22Rv1 (cell line): ENCODE results near the gene TPST1.

Source experiments
- ZFX ChIP-seq: fragments of 450-650 bp; IDR thresholded peaks from 2 replicates; pipeline ENCODE4 v1.6.1; 2017; ENCODE audit warnings: antibody characterized with exemption, borderline replicate concordance
- TF ChIP-seq, protein P1 (sequence below): fragments of 450-650 bp; IDR thresholded peaks from 2 replicates; pipeline ENCODE4 v1.5.1; 2017; ENCODE audit warnings: mild to moderate bottlenecking

- TF ChIP-seq, protein P1, sequence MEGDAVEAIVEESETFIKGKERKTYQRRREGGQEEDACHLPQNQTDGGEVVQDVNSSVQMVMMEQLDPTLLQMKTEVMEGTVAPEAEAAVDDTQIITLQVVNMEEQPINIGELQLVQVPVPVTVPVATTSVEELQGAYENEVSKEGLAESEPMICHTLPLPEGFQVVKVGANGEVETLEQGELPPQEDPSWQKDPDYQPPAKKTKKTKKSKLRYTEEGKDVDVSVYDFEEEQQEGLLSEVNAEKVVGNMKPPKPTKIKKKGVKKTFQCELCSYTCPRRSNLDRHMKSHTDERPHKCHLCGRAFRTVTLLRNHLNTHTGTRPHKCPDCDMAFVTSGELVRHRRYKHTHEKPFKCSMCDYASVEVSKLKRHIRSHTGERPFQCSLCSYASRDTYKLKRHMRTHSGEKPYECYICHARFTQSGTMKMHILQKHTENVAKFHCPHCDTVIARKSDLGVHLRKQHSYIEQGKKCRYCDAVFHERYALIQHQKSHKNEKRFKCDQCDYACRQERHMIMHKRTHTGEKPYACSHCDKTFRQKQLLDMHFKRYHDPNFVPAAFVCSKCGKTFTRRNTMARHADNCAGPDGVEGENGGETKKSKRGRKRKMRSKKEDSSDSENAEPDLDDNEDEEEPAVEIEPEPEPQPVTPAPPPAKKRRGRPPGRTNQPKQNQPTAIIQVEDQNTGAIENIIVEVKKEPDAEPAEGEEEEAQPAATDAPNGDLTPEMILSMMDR, result no peak
- no peak for TF ChIP-seq ZFX
Observed at GRCh38 chr7:66211429-66211828, 6.3 kb downstream of the TPST1 start.
